SU-DHL-6 (cell line): ENCODE results near the gene MSH2.

Experiments used
- CTCF ChIP-seq: fragments of 200-600 bp; sonication (generic); IDR thresholded peaks from one replicate; pipeline ENCODE4 v1.5.1; 2017; ENCODE audit warnings: antibody characterized with exemption, mild to moderate bottlenecking, low read length, moderate library complexity; ENCODE audit not compliant: insufficient read depth, poor library complexity, severe bottlenecking
- EZH2phosphoT487 ChIP-seq: fragments of 200-600 bp; sonication (generic), shearing (Covaris generic); conservative IDR thresholded peaks from 2 replicates; pipeline ENCODE4 v1.6.1; 2018; ENCODE audit warnings: mild to moderate bottlenecking, antibody characterized with exemption, low read length, moderate library complexity, mixed read lengths

- TF ChIP-seq CTCF (peak; percentile 50), EZH2phosphoT487 (no peak)
Observed at GRCh38 chr2:47520825-47521665, 118.1 kb downstream of the MSH2 start.
